Fibroblast of villous mesenchyme (primary cell): ENCODE results near the gene OSR1. TPM values are rescaled to one million over a fixed set of nuclear protein-coding genes. Genes with fewer than 3 reads are reported as not detected.
A peak's percentile ranks its signal among the peaks of the same experiment; 100 is the strongest.

Experiments
- DNase-seq: peaks from one replicate; pipeline ENCODE4 v3.0.0-alpha.2; 2010; ENCODE audit warnings: low read depth
- H3K4me3 ChIP-seq: 2 replicates; pipeline ENCODE4 v1.5.1; 2011; ENCODE audit warnings: low read depth, mild to moderate bottlenecking, low read length
- total RNA-seq: library from RNA; depleted of rRNA; stranded (reverse); fragments of >200 nt; gene quantifications from 2 replicates; pipeline ENCODE4 v1.2.3, GENCODE V29; 2012
- TF ChIP-seq, protein P1 (sequence below): IDR thresholded peaks from 2 replicates; pipeline ENCODE4 v1.5.1; 2012; ENCODE audit warnings: low read depth, mild to moderate bottlenecking, low read length; ENCODE audit not compliant: insufficient read depth

The OSR1 gene
- total RNA-seq, 1 donor = 2.2 TPM

DNA sequence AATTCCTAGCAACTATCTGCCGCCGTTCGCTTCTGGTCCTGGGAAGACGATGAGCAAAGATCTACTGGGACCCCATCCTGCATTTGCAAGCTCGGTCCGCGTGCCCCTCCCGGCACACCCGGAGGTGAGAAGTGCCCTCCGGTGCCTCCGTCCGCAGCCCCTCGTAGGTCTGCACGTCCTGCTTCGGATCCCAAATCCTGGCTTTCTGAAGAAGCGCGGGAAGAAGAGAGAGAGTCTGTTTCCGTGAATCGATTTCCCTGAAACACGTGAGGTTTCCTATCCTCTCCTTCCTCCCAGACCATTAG is 5.0 kb upstream of the OSR1 start:
- TF ChIP-seq, protein P1, sequence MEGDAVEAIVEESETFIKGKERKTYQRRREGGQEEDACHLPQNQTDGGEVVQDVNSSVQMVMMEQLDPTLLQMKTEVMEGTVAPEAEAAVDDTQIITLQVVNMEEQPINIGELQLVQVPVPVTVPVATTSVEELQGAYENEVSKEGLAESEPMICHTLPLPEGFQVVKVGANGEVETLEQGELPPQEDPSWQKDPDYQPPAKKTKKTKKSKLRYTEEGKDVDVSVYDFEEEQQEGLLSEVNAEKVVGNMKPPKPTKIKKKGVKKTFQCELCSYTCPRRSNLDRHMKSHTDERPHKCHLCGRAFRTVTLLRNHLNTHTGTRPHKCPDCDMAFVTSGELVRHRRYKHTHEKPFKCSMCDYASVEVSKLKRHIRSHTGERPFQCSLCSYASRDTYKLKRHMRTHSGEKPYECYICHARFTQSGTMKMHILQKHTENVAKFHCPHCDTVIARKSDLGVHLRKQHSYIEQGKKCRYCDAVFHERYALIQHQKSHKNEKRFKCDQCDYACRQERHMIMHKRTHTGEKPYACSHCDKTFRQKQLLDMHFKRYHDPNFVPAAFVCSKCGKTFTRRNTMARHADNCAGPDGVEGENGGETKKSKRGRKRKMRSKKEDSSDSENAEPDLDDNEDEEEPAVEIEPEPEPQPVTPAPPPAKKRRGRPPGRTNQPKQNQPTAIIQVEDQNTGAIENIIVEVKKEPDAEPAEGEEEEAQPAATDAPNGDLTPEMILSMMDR = no peak
- no peak for DNase-seq
- H3K4me3 ChIP-seq = peak overlapping the region; percentile 76

DNA sequence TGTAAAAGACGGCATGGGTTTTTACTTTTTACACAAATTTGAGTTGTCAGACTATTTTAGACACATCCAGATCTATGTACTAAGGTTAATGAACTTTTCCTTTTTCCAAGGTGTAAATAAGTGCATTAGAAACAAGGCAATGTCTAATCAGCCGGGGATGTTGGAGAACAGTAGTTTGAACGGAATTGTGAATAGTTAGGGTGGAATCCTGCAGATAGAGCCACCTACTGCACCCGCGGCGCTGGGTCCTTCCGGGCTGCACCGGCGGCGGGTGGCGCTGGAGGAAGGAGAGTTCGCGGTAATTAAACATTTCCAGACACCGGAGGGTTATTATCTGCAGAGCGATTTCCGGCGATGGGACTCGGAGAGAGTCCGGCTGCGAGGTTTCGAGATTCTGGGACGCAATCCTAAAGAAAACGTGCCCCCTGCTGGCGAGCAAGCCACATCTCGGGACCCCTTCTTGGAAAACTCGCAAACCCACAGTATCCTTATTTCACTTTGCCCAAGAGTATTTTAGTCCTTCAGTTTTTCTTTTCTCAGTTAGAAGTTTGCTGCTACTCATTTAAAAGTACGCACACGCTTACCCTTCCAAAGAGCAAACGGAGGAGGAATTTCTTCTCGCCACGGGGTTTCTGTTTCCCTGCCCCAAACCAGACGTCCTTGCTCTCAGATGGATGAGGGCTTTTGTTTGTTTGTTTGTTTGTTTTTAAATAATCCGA is 4.5 kb upstream of the OSR1 start:
- TF ChIP-seq, protein P1 = peak; percentile 81
- H3K4me3 ChIP-seq = peak overlapping the region; percentile 76
- DNase-seq = peak; percentile 89

DNA sequence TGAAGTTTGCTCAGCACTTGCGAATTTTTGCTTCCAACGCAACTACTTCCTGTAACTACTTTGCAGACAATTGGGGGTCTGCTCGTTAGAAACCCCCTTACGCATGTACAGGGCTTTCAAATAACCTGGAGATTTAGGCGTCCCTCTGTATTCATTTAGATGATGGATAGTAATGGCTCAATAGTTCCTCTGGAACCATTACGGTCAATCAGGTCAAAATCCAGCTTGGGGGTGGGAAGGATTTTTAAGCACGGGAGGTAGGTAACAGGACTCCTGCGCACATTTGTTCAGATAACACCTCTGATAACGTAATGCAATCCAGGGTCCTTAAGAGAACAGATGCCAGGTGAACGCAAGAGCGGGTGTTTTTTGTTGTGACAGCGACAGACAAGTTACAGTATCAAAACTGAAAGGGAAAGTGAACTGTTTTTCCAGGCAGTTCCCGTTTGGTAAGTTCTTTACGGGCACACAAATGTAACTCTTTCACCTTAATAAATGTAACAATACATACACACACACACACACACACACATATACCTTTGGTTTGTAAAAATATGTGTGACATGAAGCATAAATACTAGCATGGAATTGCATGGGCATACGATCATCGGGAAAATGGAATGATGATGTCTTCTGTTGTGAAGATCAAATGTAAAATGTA is 3.8 kb upstream of the OSR1 start:
- TF ChIP-seq, protein P1 = no peak
- peak overlapping the region; percentile 76 for H3K4me3 ChIP-seq
- peak; percentile 55 for DNase-seq

DNA sequence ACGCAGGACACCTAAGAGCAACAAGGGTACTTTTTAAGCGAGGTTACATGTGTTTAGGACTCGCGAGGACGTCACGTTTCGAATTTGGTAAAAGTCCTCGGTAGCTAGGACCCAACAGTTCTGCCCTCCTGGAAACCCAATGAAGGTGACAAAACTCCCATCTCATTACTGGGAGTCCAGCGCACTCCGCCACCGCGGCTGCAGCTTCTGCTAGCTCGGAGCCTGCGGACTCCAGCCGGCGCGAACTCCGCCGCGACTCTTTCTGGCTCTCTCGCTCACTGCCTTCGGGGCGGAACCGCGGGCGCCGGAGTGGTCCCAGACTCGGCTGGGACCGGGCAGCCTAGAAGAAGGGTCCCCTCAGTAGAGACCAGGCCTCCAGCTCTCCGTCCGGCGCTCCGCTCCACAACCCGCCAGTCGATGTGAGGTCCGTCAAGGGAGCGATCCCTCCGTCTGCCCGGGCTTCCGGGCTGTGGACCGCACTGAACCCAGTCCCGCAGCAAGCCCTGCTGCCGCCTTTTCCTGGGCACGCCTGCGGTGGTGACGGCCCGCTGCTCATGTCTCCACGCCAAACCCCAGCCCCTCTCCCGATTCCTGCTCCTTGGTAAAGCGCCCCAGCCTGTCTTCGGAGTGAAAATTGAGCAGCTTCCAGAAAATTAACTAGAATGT is 3.0 kb upstream of the OSR1 start:
- H3K4me3 ChIP-seq = peak overlapping the region; percentile 76
- no peak for DNase-seq
- TF ChIP-seq, protein P1 = no peak

DNA sequence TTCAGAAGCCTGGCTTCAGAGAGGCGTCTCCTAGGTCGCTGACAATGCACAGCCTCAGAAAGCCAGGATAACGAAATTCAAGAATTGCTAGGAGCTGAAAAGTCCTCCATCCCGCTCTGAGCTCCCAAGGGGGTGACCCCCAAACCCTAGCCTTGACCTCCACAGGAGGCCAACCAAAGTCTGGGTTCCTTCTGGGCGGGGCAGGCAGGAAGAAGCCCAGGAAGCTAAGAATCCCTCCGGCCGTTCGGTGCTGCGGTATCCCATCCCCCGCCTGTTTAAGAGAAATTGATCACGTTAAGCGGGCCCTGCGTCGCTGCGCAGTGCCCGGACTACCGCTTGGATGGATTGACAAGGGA is 2.5 kb upstream of the OSR1 start:
- H3K4me3 ChIP-seq = no peak overlapping the region
- TF ChIP-seq, protein P1 = no peak
- DNase-seq = no peak

DNA sequence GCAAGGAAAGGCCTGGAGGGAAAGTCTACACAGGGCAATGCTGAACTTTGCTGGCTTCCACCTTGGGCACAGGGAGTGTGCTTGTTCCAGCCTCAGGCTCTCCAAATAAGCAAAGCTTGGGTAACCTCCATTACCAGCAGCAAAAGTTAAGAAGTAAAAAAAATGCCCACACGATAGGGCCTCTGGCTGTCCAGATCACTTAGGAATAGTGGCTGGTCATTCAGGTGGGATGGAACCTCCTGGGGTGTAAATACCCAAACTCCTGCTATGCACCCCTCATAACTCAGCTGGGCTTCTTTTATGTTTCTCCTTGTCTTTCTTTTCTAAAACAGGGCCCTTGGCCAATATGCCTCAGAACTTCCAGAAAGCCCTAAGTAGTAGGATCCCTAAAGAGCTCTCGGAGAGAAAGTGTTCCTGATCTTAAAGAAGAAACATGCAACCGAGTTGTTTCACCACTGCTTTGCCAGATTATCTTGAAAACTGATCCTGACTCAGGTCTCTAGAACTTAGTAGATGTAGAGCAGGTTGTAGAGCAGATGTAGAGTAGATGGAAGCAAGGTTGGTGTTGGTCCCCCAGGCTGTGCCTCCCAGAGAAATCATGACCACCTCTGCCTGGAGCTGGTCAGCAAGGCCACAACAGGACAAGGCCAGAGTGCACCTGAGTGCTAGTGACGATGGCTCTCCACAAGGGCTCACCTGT is 2.0 kb upstream of the OSR1 start:
- no peak for DNase-seq
- TF ChIP-seq, protein P1 = no peak
- H3K4me3 ChIP-seq = no peak overlapping the region
